HepG2 (cell line): Measurements from ENCODE around the gene KLHDC2. TPM values are rescaled to one million over a fixed set of nuclear protein-coding genes. Genes with fewer than 3 reads are reported as not detected.

Experiments
- ATAD3A ChIP-seq: sonication (generic); formaldehyde crosslinking; IDR thresholded peaks from 2 replicates; pipeline ENCODE4 v1.4.0; 2020; ENCODE audit warnings: missing genetic modification reagents
- ATF1 ChIP-seq: IDR thresholded peaks from 2 replicates; pipeline ENCODE4 v1.6.1; 2016; ENCODE audit warnings: mild to moderate bottlenecking, control low read depth
- BCL6 ChIP-seq: IDR thresholded peaks from 2 replicates; pipeline ENCODE4 v1.6.1; 2016; ENCODE audit warnings: missing genetic modification reagents, missing compliant biosample characterization
- CBFB ChIP-seq: sonication (generic); formaldehyde crosslinking; IDR thresholded peaks from 2 replicates; pipeline ENCODE4 v1.4.0; 2020; ENCODE audit warnings: missing genetic modification reagents
- CHD4 ChIP-seq: fragments of 200-600 bp; sonication (generic); IDR thresholded peaks from 2 replicates; pipeline ENCODE4 v1.7.0; 2017; ENCODE audit warnings: mild to moderate bottlenecking, low read length, borderline replicate concordance
- FLYWCH1 ChIP-seq: sonication (generic); formaldehyde crosslinking; IDR thresholded peaks from 2 replicates; pipeline ENCODE4 v1.8.1; 2023; ENCODE audit warnings: mild to moderate bottlenecking, missing genetic modification reagents
- GABPB1 ChIP-seq: IDR thresholded peaks from 2 replicates; pipeline ENCODE4 v1.6.1; 2016; ENCODE audit warnings: mild to moderate bottlenecking, missing genetic modification reagents, moderate library complexity, missing compliant biosample characterization
- KDM2A ChIP-seq: sonication (generic); formaldehyde crosslinking; IDR thresholded peaks from 2 replicates; pipeline ENCODE4 v1.4.0; 2020; ENCODE audit warnings: low read depth, missing genetic modification reagents, borderline replicate concordance
- MIER2 ChIP-seq: IDR thresholded peaks from 2 replicates; pipeline ENCODE4 v1.6.1; 2016; ENCODE audit warnings: missing biosample characterization, missing genetic modification reagents
- MTERF4 ChIP-seq: sonication (generic); formaldehyde crosslinking; IDR thresholded peaks from 2 replicates; pipeline ENCODE4 v1.8.0; 2023; ENCODE audit warnings: mild to moderate bottlenecking, missing genetic modification reagents
- NR3C1 ChIP-seq: sonication (generic); formaldehyde crosslinking; IDR thresholded peaks from 2 replicates; pipeline ENCODE4 v1.4.0; 2020; ENCODE audit warnings: missing genetic modification reagents
- PHF8 ChIP-seq: sonication (generic); formaldehyde crosslinking; IDR thresholded peaks from 2 replicates; pipeline ENCODE4 v1.5.0; 2020; ENCODE audit warnings: missing genetic modification reagents
- SNRNP70 ChIP-seq: fragments of 200-400 bp; formaldehyde crosslinking; IDR thresholded peaks from 2 replicates; pipeline ENCODE4 v1.6.1; 2017; ENCODE audit warnings: mild to moderate bottlenecking, low read depth, low read length, moderate library complexity
- ZBED4 ChIP-seq: sonication (generic); formaldehyde crosslinking; IDR thresholded peaks from 2 replicates; pipeline ENCODE4 v1.4.0; 2020; ENCODE audit warnings: missing genetic modification reagents, borderline replicate concordance
- ZBTB37 ChIP-seq: sonication (generic); formaldehyde crosslinking; IDR thresholded peaks from 2 replicates; pipeline ENCODE4 v1.4.0; 2020; ENCODE audit warnings: mild to moderate bottlenecking, missing genetic modification reagents
- ZBTB7B ChIP-seq: sonication (generic); formaldehyde crosslinking; IDR thresholded peaks from 2 replicates; pipeline ENCODE4 v1.4.0; 2020; ENCODE audit warnings: missing genetic modification reagents
- ZFP41 ChIP-seq: sonication (generic); formaldehyde crosslinking; IDR thresholded peaks from 2 replicates; pipeline ENCODE4 v1.4.0; 2020; ENCODE audit warnings: mild to moderate bottlenecking, missing genetic modification reagents, borderline replicate concordance
- ZNF234 ChIP-seq: sonication (generic); formaldehyde crosslinking; conservative IDR thresholded peaks from 2 replicates; pipeline ENCODE4 v1.5.1; 2020; ENCODE audit warnings: mild to moderate bottlenecking, missing genetic modification reagents
- ZNF512 ChIP-seq: sonication (generic); formaldehyde crosslinking; IDR thresholded peaks from 2 replicates; pipeline ENCODE4 v1.4.0; 2020; ENCODE audit warnings: mild to moderate bottlenecking, missing genetic modification reagents
- ZNF552 ChIP-seq: sonication (generic); formaldehyde crosslinking; IDR thresholded peaks from 2 replicates; pipeline ENCODE4 v1.9.0; 2022; ENCODE audit warnings: missing genetic modification reagents, mild to moderate bottlenecking, borderline replicate concordance
- ZNF674 ChIP-seq: sonication (generic); formaldehyde crosslinking; IDR thresholded peaks from 2 replicates; pipeline ENCODE4 v1.5.0; 2020; ENCODE audit warnings: low read depth, mild to moderate bottlenecking, missing genetic modification reagents
- ZNF724P ChIP-seq: sonication (generic); formaldehyde crosslinking; IDR thresholded peaks from 2 replicates; pipeline ENCODE4 v1.8.0; 2022; ENCODE audit warnings: missing genetic modification reagents, borderline replicate concordance
- ZNF780A ChIP-seq: sonication (generic); formaldehyde crosslinking; IDR thresholded peaks from 2 replicates; pipeline ENCODE4 v1.8.0; 2022; ENCODE audit warnings: mild to moderate bottlenecking, missing genetic modification reagents, moderate library complexity
- ZNF792 ChIP-seq: IDR thresholded peaks from 2 replicates; pipeline ENCODE4 v1.6.1; 2016
- ZSCAN25 ChIP-seq: sonication (generic); formaldehyde crosslinking; IDR thresholded peaks from 2 replicates; pipeline ENCODE4 v1.8.0; 2022; ENCODE audit warnings: mild to moderate bottlenecking, missing genetic modification reagents
- polyA plus RNA-seq, 8 experiments: library from polyadenylated mRNA; depleted of rRNA in 3 of 8; stranded (reverse) in 7 of 8; unstranded in 1 of 8; fragments of >200 nt; fragmentation: Illumina TruSeq in 4 of 8; extraction: Trizol in 4 of 8; gene quantifications; 2 replicates each; pipeline versions ENCODE4 v1.2.1 to v1.2.3, GENCODE V29; 2011 to 2016; ENCODE audit warnings: low read depth in 4 of 8, missing spikeins in 1 of 8, mixed read lengths in 1 of 8; ENCODE audit not compliant: insufficient read depth in 1 of 8
- total RNA-seq, 5 experiments: library from RNA; depleted of rRNA; stranded (reverse); fragments of >200 nt; fragmentation: Illumina TruSeq; extraction: Trizol; gene quantifications; 2 replicates each; pipeline ENCODE4 v1.2.3, GENCODE V29; 2016; ENCODE audit warnings: low read depth in 1 of 5

Gene KLHDC2
- total and polyA plus RNA-seq, 2 of the 13 experiments (the other 11 are each of a cell fraction or from before 2014, with no cell fraction given) = 95.5 to 170 TPM

- TF ChIP-seq ZNF512 (CRISPR knock-in tag) (no peak), ZSCAN25 (CRISPR knock-in tag) (no peak), ZNF552 (no peak), PHF8 (CRISPR knock-in tag) (no peak), ZBTB37 (CRISPR knock-in tag) (no peak), CHD4 (no peak), KDM2A (CRISPR knock-in tag) (no peak), ZNF780A (CRISPR knock-in tag) (no peak), ZFP41 (CRISPR knock-in tag) (no peak), CBFB (CRISPR knock-in tag) (no peak), GABPB1 (CRISPR knock-in tag) (no peak), ATAD3A (CRISPR knock-in tag) (no peak), SNRNP70 (no peak), NR3C1 (CRISPR knock-in tag) (no peak), ZBTB7B (CRISPR knock-in tag) (no peak), ATF1 (CRISPR knock-in tag) (no peak), MTERF4 (CRISPR knock-in tag) (no peak), ZNF724P (CRISPR knock-in tag) (no peak), FLYWCH1 (CRISPR knock-in tag) (no peak), BCL6 (CRISPR knock-in tag) (peak; percentile 75), ZNF674 (CRISPR knock-in tag) (no peak), ZBED4 (CRISPR knock-in tag) (no peak), MIER2 (CRISPR knock-in tag) (no peak), ZNF792 (CRISPR knock-in tag) (no peak), ZNF234 (CRISPR knock-in tag) (no peak)
Observed at GRCh38 chr14:49761839-49762551, 6.0 kb upstream of the KLHDC2 start (continued).
